ENCODE data around the gene TMEM108. TPM values are rescaled to one million over a fixed set of nuclear protein-coding genes. Genes with fewer than 3 reads are reported as not detected.

The TMEM108 gene
- total RNA-seq, 1 experiment from 2014 or later: not detected

- ATAC-seq (no peak), DNase-seq (ENCODE audit: low read depth, low spot score) (no peak)
- ChIA-PET RAD21 (ENCODE audit: low non-redundant PET in 1 of 2, low total read pairs in 2 of 2, uncharacterized antibody in 2 of 2, unreplicated experiment in 2 of 2) (no interaction called here), POLR2A (no interaction called here), CTCF (no interaction called here)
- Histone ChIP-seq H3K4me3 (replicated peaks in 1 of 2; ENCODE audit: low read depth in 1 of 2, low read length in 2 of 2) (no peak overlapping the region), H2AFZ (ENCODE audit: low read depth, low read length, poor library complexity, severe bottlenecking) (no peak overlapping the region), H3K9ac (ENCODE audit: low read length) (no peak overlapping the region), H3K79me2 (ENCODE audit: insufficient read depth, low read length) (no peaks in the 10 kb centered on the region), H3K27ac (ENCODE audit: low read depth, low read length) (no peak overlapping the region), H3K27me3 (ENCODE audit: insufficient read depth, low read length) (peaks cover 36% of the 10 kb centered on the region), H3K9me3 (ENCODE audit: control insufficient read depth in 1 of 2, insufficient read depth in 1 of 2, low read depth in 1 of 2, low read length in 2 of 2) (no peaks in the 10 kb centered on the region), H3K9me2 (ENCODE audit: insufficient read depth) (no peaks in the 10 kb centered on the region), H4K20me1 (ENCODE audit: insufficient read depth) (no peaks in the 10 kb centered on the region), H3K36me3 (ENCODE audit: control insufficient read depth in 1 of 2, insufficient read depth in 2 of 2, low read length in 2 of 2) (no peaks in the 10 kb centered on the region), H3K4me2 (ENCODE audit: low read length) (no peak overlapping the region), H3K4me1 (ENCODE audit: control insufficient read depth in 1 of 2, insufficient read depth in 2 of 2, low read length in 2 of 2) (no peaks in the 10 kb centered on the region)
- intact Hi-C loops (cut with micrococcal nuclease): no loop called here
- BruUV-seq (replicated peaks): no TSS peak
- TF ChIP-seq CTCF (IDR thresholded peaks at IDR 0.05 in 2 of 3, conservative IDR thresholded peaks at IDR 0.05 in 1 of 3; ENCODE audit: borderline replicate concordance in 1 of 3, insufficient read depth in 1 of 3, low read depth in 2 of 3, low read length in 2 of 3): no peak
- TF ChIP-seq EZH2 (IDR thresholded peaks at IDR 0.05): no peak
- TF ChIP-seq TCF7L2 (IDR thresholded peaks at IDR 0.05; ENCODE audit: borderline replicate concordance, extremely low read depth, insufficient read depth, insufficient read length): no peak
- TF ChIP-seq ZBTB33 (IDR thresholded peaks at IDR 0.05; ENCODE audit: extremely low read depth, insufficient replicate concordance, low read length): no peak
- TF ChIP-seq SRF (IDR thresholded peaks at IDR 0.05; ENCODE audit: low read depth): no peak
- TF ChIP-seq ZNF274 (IDR thresholded peaks at IDR 0.05; ENCODE audit: low read depth, low read length): no peak
- TF ChIP-seq SIN3A (IDR thresholded peaks at IDR 0.05; ENCODE audit: low read depth): no peak
- TF ChIP-seq ZFX (IDR thresholded peaks at IDR 0.05): no peak
- no peak for TF ChIP-seq CBX3 (IDR thresholded peaks at IDR 0.05; ENCODE audit: low read depth)
- TF ChIP-seq YY1 (IDR thresholded peaks at IDR 0.05; ENCODE audit: extremely low read depth, insufficient replicate concordance, low read depth, low read length): no peak
Measured at GRCh38 chr3:133157716-133158115, 119.5 kb downstream of the TMEM108 start.
